ENCODE measurements around the gene DSG3. TPM values are rescaled to one million over a fixed set of nuclear protein-coding genes. Genes with fewer than 3 reads are reported as not detected.

The DSG3 gene
- total and polyA plus RNA-seq, 2 of the 13 experiments (the other 11 are each of a cell fraction or from before 2014, with no cell fraction given): not detected

GRCh38 chr18:31512203-31512764, 64.7 kb downstream of the DSG3 start (continued):
- TF ChIP-seq ZNF142 (CRISPR knock-in tag; IDR thresholded peaks at IDR 0.05) (0 out of 2 replicates have a peak, but pooled peaks have one; percentile 77), ZNF816 (CRISPR knock-in tag; IDR thresholded peaks at IDR 0.05; ENCODE audit: borderline replicate concordance) (no peak), ARID2 (CRISPR knock-in tag; IDR thresholded peaks at IDR 0.05; ENCODE audit: borderline replicate concordance) (peak; percentile 78; the same call in 1 of the 2 replicates), GATA4 (IDR thresholded peaks at IDR 0.05; ENCODE audit: borderline replicate concordance, low read depth) (peak; percentile 94), PHF21A (CRISPR knock-in tag; IDR thresholded peaks at IDR 0.05) (peak; percentile 96), GABPA (IDR thresholded peaks at IDR 0.05; ENCODE audit: low read depth, low read length) (no peak), GABPA (CRISPR knock-in tag; IDR thresholded peaks at IDR 0.05; ENCODE audit: low read depth) (peak; percentile 34; the same call in 1 of the 2 replicates), NR2F6 (IDR thresholded peaks at IDR 0.05) (peak; percentile 99), NR2F6 (CRISPR knock-in tag; IDR thresholded peaks at IDR 0.05) (peak; percentile 98), SKI (IDR thresholded peaks at IDR 0.05; ENCODE audit: partially characterized antibody) (peak; percentile 92), HOMEZ (CRISPR knock-in tag; IDR thresholded peaks at IDR 0.05; ENCODE audit: low read depth) (peak; percentile 81), MXD4 (CRISPR knock-in tag; IDR thresholded peaks at IDR 0.05) (peak; percentile 75; the same call in 1 of the 2 replicates), TCF12 (IDR thresholded peaks at IDR 0.05) (no peak), TCF12 (CRISPR knock-in tag; IDR thresholded peaks at IDR 0.05) (peak; percentile 86; the same call in 1 of the 2 replicates), ZFP91 (CRISPR knock-in tag; IDR thresholded peaks at IDR 0.05; ENCODE audit: borderline replicate concordance) (peak; percentile 28; the same call in 1 of the 2 replicates), ZNF772 (CRISPR knock-in tag; IDR thresholded peaks at IDR 0.05) (0 out of 2 replicates have a peak, but pooled peaks have one; percentile 46), PCBP1 (IDR thresholded peaks at IDR 0.05; ENCODE audit: borderline replicate concordance, low read depth, low read length) (no peak), YEATS4 (CRISPR knock-in tag; IDR thresholded peaks at IDR 0.05; ENCODE audit: borderline replicate concordance) (peak; percentile 78; the same call in 1 of the 2 replicates), ZMYM4 (CRISPR knock-in tag; IDR thresholded peaks at IDR 0.05) (peak; percentile 93), ZNF550 (CRISPR knock-in tag; IDR thresholded peaks at IDR 0.05; ENCODE audit: borderline replicate concordance) (no peak)
- TF ChIP-seq, protein P1, sequence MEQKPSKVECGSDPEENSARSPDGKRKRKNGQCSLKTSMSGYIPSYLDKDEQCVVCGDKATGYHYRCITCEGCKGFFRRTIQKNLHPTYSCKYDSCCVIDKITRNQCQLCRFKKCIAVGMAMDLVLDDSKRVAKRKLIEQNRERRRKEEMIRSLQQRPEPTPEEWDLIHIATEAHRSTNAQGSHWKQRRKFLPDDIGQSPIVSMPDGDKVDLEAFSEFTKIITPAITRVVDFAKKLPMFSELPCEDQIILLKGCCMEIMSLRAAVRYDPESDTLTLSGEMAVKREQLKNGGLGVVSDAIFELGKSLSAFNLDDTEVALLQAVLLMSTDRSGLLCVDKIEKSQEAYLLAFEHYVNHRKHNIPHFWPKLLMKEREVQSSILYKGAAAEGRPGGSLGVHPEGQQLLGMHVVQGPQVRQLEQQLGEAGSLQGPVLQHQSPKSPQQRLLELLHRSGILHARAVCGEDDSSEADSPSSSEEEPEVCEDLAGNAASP (CRISPR knock-in tag; IDR thresholded peaks at IDR 0.05; ENCODE audit: borderline replicate concordance): peak; percentile 84
